HG03354 (cell line): Measurements from ENCODE around the gene RPL26.
A peak's percentile ranks its signal among the peaks of the same experiment; 100 is the strongest.
"Not testable (repeated sequence)": the region's sequence is repeated elsewhere in the genome, so short reads cannot be mapped to it uniquely, and the experiment has no call there.

Experiments used
- ATAC-seq: cut with Tn5 transposase; IDR thresholded peaks from one replicate; pipeline ENCODE4 v1.9.1; 2021; ENCODE audit warnings: mild to moderate bottlenecking; ENCODE audit not compliant: unreplicated experiment, poor library complexity, severe bottlenecking

Gene RPL26

DNA sequence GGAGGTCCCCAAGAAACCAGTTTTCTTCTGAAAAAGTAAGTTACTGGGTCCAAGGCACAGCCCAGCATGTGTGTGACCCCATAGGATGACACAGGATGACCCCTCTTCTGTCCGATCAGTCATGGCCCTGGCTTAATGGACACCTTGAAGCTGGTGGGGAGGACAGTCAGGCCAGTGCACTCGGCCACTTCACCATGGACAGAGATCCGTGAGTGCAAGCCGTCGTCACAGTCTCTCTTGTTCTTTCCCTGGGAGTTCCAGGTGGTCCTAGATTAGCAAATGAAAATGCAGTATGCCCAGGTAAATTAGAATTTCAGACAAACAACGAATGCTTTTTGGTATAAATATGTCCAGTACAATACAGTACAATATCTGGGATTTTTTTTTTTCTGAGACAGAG is 16.0 kb upstream of the RPL26 start:
- no peak for ATAC-seq

DNA sequence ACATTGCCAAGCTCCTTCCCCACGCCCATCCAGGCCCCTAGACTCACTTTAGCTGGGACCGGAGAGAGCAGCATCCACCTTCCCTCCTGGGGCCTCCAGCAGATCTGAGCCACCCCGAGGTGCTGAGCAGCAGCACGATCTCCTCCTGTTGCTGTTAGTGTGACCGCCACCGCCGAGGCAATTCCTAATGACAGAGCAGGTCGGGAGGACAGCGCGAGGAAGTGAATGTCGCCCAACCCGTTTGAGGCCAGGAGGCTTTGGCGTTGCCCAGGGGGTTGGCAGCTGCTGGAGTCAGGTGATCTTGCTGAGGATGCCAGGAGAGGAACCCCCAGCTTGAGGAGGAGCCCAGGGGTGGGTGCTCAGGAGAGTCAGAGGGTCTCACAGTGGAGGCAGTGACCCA is 14.6 kb upstream of the RPL26 start, which contains the start of gene RNF222:
TSS of gene RNF222 (minus strand) at position 192 of the 400 bp plus-strand sequence. CDS start 4,366 bp downstream, outside the sequence.
- ATAC-seq: no peak

DNA sequence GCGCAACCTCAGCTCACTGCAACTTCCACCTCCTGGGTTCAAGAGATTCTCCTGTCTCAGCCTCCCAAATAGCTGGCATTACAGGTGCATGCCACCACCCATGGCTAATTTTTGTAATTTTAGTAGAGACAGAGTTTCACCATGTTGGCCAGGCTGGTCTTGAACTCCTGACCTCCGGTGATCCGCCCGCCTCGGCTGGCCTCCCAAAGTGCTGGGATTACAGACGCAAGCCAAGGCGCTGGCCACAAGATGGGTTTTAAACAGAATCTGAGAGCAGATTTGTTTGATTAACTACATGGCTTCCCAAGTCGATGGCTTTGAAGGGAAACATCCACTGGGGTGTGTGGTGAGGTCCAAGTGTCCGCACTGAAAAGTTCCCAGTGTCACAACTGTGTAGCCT is 11.5 kb upstream of the RPL26 start:
- ATAC-seq: not testable (repeated sequence)

GRCh38 chr17:8393470-8394231 is 10.7 kb upstream of the RPL26 start:
- no peak for ATAC-seq

- no peak for ATAC-seq
Measured at GRCh38 chr17:8392674-8393469, 9.9 kb upstream of the RPL26 start.

DNA sequence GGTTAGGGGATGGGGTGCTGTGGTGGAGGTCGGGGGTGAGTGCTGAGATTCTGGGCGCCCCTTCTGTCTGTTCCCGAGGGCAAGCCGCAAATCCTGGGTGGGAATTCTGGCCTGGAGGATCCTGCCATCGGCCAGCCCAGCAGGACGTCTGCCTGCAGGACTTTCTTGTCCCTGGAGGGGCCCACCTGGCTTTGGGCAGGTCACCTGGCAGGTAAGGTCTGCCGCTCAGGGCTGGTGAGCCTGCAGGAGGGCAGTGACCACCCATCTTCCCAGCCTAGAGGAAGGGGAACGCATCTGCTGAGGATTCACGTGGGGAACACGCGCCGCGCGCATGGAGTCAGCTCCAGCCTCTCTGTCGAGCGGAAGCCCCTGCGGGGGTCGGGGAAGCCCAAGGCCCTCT is 9.3 kb upstream of the RPL26 start:
- ATAC-seq: no peak

DNA sequence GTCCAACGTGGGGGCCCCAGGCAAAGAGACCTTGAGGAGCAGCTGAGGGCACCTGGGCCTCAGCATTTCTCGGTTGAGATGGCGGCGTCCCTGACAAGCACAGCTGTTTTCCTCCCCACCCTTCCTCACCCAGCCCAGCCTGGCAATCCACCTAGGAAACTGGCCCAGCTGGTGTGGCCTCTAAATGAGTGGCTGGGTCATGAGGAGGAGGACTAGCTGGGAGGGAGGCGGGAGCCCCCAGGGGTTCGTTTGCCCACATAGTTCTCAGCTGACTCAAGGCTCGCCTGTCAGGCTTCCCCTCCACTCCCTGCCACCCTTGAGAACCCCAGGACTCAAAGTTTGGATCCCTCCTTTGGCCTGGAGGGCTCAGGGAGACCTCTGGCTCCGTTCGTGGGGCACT is 8.7 kb upstream of the RPL26 start:
- ATAC-seq: no peak

- ATAC-seq: no peak
Measured at GRCh38 chr17:8387914-8388651, 5.1 kb upstream of the RPL26 start.

DNA sequence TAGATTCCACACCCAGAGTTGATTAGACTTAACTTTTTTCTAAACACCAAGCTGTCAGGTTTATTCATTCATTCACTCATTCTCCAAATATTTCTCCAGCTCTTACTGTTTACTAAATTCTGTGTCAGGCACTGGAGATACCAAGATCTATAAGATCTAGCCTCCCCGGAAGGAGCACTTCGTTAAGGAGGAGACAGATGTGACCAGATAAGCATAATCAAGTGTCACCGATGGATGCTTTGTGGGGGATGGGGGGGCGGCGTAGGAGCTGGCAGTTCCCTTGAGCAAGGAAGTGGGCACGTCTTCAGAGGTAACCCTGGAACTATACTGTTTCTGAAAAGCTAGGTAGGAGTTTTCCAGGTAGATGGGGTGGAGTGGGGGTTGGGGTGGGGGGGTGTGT is 3.8 kb upstream of the RPL26 start:
- no peak for ATAC-seq

DNA sequence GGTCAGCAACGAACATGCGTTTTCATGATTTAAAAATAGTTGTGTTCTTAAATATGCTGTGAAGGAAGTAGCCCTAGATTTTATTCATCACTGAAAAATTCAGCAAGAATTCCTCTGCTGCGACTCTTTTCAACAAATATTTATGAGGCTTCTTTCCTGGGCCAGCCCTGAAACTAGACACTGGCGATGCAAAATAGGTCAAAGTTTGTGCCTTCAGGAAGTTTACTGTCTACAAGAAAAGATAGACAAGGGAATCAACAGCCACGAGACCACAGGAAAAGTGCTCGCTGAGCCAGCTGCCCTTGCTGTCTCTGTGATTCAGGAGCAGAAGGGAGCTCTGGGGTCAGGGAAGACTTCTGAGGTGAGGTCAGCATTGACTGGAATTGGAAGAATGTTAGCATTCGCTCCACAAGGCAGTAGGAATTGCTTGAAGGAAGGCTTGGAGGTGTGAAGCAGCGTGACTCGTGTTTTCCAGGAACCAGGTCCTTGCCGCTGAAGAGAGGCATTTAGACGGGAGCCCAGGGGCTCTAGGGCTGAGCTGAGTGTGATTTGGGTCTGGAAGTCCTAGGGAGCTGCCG is 1.9 kb upstream of the RPL26 start:
- ATAC-seq: no peak

DNA sequence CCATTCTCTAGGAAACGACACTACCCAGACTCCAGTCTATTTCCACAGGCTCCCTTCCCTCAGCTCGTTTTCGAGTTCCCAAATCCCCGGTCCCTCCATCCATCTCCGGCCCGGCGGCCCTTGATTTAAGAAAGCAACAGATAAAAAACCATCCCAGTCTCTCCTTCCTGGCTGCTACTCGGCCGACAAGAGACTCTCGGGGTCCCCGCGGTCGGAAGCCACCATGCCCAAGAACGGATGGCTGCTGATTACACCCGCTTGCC is 182 bp downstream of the RPL26 start:
- ATAC-seq: peak; percentile 12

DNA sequence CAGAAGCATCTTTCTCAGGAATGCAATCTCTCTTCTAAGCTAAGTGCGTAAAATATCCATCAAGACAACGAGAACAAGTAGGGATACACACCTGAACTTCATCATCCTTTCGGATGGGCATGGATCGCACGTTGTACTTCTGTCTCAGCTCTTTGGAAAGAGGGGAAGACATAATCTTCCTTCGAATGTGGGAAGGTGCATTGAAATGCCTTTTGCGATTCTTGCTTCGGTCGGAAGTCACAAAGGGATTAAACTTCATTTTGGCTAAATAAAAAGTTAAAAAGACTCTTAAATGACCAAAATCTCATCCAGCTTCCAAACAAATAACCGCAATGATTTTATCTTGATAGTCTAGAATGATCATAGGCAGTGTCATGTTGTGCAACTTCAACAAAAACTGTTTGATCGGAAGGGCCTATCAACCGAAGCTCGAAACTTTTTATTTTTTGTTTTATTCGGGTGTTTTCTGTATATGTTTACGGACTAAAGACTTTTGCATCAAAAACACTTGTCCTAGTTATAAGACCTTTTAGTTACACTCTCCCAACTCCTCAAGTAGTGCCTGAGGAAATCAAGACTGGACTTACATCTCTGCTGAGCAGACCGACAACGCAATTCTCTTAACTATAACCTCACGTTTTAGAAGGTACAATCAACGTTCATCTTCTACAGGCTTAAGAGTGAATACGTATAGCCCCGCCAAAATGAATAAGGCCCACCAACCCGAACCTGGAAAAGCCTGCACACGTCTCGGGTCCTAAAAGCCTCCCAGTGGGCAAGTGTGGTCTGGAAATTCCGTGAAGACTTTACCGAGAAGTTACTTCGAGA is 727 bp downstream of the RPL26 start:
- ATAC-seq: no peak

DNA sequence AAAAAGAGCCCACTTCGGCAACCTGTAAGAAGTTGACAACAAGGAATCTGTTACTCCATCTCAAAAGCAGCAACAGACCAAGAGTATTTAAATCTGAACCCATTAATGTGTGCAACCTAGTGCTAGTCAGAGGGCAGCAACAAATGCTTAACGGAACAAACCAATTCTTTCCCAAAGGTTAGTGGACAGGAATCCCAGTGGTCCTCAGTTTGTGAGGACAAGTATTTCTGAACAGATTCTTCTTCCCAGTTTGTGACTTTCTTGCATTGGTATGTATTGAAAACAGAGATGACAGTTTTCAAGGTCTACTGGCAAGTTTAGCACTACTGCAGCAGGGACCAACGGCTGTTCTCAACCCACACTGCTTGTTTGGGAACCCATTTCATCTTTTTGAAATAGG is 2.9 kb downstream of the RPL26 start:
- no peak for ATAC-seq

- not testable (repeated sequence) for ATAC-seq
Measured at GRCh38 chr17:8378117-8378516, 4.9 kb downstream of the RPL26 start.

GRCh38 chr17:8377422-8377821 is 5.6 kb downstream of the RPL26 start:
- ATAC-seq: no peak

DNA sequence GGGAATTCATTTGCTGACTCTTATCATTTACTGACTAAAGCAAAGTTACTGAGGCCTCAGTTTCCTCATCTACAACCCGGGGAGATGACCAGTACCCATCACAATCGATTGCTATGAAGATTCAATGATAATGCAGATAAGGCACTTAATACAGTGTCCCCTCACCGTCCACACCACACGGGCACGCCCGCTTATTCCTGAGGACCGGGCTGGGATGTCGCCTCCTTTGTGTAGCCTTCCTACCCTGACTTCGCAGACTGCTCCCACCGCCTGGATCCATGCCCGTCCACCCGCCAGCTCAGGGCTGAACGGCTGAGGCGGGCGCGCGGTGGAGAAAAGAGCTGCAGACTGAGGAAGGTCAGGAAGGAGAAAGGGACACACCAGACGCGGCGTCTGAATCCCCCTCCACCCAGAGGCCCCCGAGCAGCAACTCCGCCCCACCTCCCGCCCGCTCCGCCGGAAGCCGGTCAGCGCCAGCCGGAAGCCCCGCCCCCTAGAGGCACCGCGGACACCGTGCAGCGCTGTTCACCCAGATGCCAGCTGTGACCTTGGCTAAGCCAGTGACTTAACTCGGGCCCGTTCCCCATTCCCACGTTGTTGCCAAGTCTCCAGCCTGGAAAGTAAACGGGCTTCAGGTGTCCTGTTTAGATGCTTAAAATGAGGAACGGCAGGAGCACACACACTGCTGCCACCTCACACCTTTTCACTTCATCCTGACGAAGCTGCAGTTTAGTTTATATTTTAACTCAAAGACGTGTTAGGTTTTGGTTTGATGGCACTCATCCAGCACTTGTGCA is 6.5 kb downstream of the RPL26 start, which contains the start of gene KRABD2:
TSS of gene KRABD2 (minus strand) at position 434 of the 797 bp plus-strand sequence.
- peak; percentile 93 for ATAC-seq

GRCh38 chr17:8375738-8376259 is 7.2 kb downstream of the RPL26 start:
- no peak for ATAC-seq

- ATAC-seq: not testable (repeated sequence)
Measured at GRCh38 chr17:8373856-8374255, 9.1 kb downstream of the RPL26 start.
